AG04450 (cell line): ENCODE measurements around the gene MOBP. TPM values are rescaled to one million over a fixed set of nuclear protein-coding genes. Genes with fewer than 3 reads are reported as not detected.

ENCODE experiments used
- CTCF ChIA-PET: fragments of 300-600, 350-600 bp; formaldehyde crosslinking; extraction: SDS; loops from one replicate; lab custom pipeline; 2022; ENCODE audit warnings: antibody characterized with exemption, inconsistent platforms; lab: Charles Lee
- POLR2A ChIA-PET: fragments of 350-600 bp; formaldehyde crosslinking; extraction: SDS; loops from one replicate; lab custom pipeline; 2021; ENCODE audit warnings: antibody characterized with exemption, inconsistent platforms; lab: Yijun Ruan, JAX
- DNase-seq: peaks from one replicate; pipeline ENCODE4 v3.0.0-alpha.2; 2011; ENCODE audit warnings: low read depth, low spot score
- H3K27ac ChIP-seq: one replicate; pipeline ENCODE4 v1.5.1; 2012; ENCODE audit warnings: low read depth, low read length, control low read depth
- H3K27me3 ChIP-seq: one replicate; pipeline ENCODE4 v1.6.0; 2012; ENCODE audit warnings: low read length; ENCODE audit not compliant: control insufficient read depth, insufficient read depth
- H3K4me3 ChIP-seq: 2 replicates; pipeline ENCODE4 v1.5.1; 2011; ENCODE audit warnings: mild to moderate bottlenecking, low read depth, low read length, control low read depth
- H3K9me3 ChIP-seq: 2 replicates; pipeline ENCODE4 v1.5.1; 2012; ENCODE audit warnings: low read length; ENCODE audit not compliant: control insufficient read depth, insufficient read depth
- CTCF ChIP-seq: IDR thresholded peaks from 2 replicates; pipeline ENCODE4 v1.5.1; 2011; ENCODE audit warnings: low read depth, low read length, control low read depth, inconsistent platforms
- polyA plus RNA-seq: library from polyadenylated mRNA; depleted of rRNA; stranded (reverse); fragments of >200 nt; gene quantifications from 2 replicates; pipeline ENCODE4 v1.2.3, GENCODE V29; 2011

Gene MOBP
- polyA plus RNA-seq, 1 experiment, result not detected

- no peak overlapping the region for H3K4me3 ChIP-seq
- ChIA-PET CTCF (interaction anchor here (2.0 kb wide), 1 partner anchor 26 kb away, joined by 10 read pairs; no protein-coding TSS in a partner anchor), POLR2A (no interaction called here)
Observed at GRCh38 chr3:39473452-39474125, 6.1 kb downstream of the MOBP start.

GRCh38 chr3:39474126-39474515 lies 6.6 kb downstream of the MOBP start:
- Histone ChIP-seq H3K4me3 (no peak overlapping the region), H3K9me3 (no peaks in the 10 kb centered on the region), H3K27me3 (no peaks in the 10 kb centered on the region), H3K27ac (no peak overlapping the region)
- no peak for DNase-seq
- TF ChIP-seq CTCF, result no peak
- CTCF ChIA-PET, result interaction anchor here (2.0 kb wide), 1 partner anchor 27 kb away, joined by 10 read pairs; no protein-coding TSS in a partner anchor
- POLR2A ChIA-PET, result no interaction called here

More at GRCh38 chr3:39473452-39474125, 6.1 kb downstream of the MOBP start:
- Histone ChIP-seq H3K9me3 (no peaks in the 10 kb centered on the region), H3K27me3 (no peaks in the 10 kb centered on the region), H3K27ac (no peak overlapping the region)
- DNase-seq, result no peak
- TF ChIP-seq CTCF, result no peak

- ChIA-PET CTCF (interaction anchor here (2.4 to 2.8 kb wide), 2 partner anchors 22 to 29 kb away, joined by 11 to 15 read pairs; no protein-coding TSS in a partner anchor), POLR2A (no interaction called here)
- no peaks in the 10 kb centered on the region for H3K9me3 ChIP-seq
- H3K4me3 ChIP-seq, result no peak overlapping the region
- TF ChIP-seq CTCF, result no peak
- no peaks in the 10 kb centered on the region for H3K27me3 ChIP-seq
- DNase-seq, result no peak
- no peak overlapping the region for H3K27ac ChIP-seq
Observed at GRCh38 chr3:39476783-39477182, 9.3 kb downstream of the MOBP start.

- TF ChIP-seq CTCF, result no peak
- POLR2A ChIA-PET, result interaction anchor here (0.6 kb wide), 1 partner anchor 148 kb away, joined by 4 read pairs; no protein-coding TSS in a partner anchor
- no peak for DNase-seq
Observed at GRCh38 chr3:39478226-39478625, 10.7 kb downstream of the MOBP start.

More at GRCh38 chr3:39478226-39478625, 10.7 kb downstream of the MOBP start:
- Histone ChIP-seq H3K27me3 (peaks cover 2% of the 10 kb centered on the region), H3K4me3 (no peak overlapping the region), H3K9me3 (no peaks in the 10 kb centered on the region), H3K27ac (no peak overlapping the region)
- CTCF ChIA-PET, result interaction anchor here (2.4 to 2.8 kb wide), 2 partner anchors 20 to 31 kb away, joined by 11 to 15 read pairs; no protein-coding TSS in a partner anchor
